Endodermal cell (in vitro differentiated cells): ENCODE results near the gene KIF1A. TPM values are rescaled to one million over a fixed set of nuclear protein-coding genes. Genes with fewer than 3 reads are reported as not detected.

ENCODE experiments used
- DNase-seq: peaks from one replicate; pipeline ENCODE4 v3.0.0-alpha.2; 2017
- H3K27ac ChIP-seq: 2 replicates; pipeline ENCODE4 v1.5.1; 2013; ENCODE audit warnings: mild to moderate bottlenecking, low read depth, low read length, moderate library complexity
- H3K27me3 ChIP-seq: 2 replicates; pipeline ENCODE4 v1.6.1; 2013; ENCODE audit warnings: mild to moderate bottlenecking, low read length, moderate library complexity; ENCODE audit not compliant: insufficient read depth, control insufficient read depth, poor library complexity, severe bottlenecking
- H3K36me3 ChIP-seq: 2 replicates; pipeline ENCODE4 v1.7.0; 2013; ENCODE audit warnings: mild to moderate bottlenecking, low read length, moderate library complexity; ENCODE audit not compliant: control insufficient read depth, insufficient read depth
- H3K4me1 ChIP-seq: one replicate; pipeline ENCODE4 v1.7.0; 2013; ENCODE audit warnings: low read length; ENCODE audit not compliant: control insufficient read depth, insufficient read depth
- H3K4me3 ChIP-seq: 2 replicates; pipeline ENCODE4 v1.5.1; 2013; ENCODE audit warnings: mild to moderate bottlenecking, low read length, moderate library complexity
- H3K9ac ChIP-seq: 2 replicates; pipeline ENCODE4 v1.6.1; 2013; ENCODE audit warnings: mild to moderate bottlenecking, low read length, moderate library complexity; ENCODE audit not compliant: poor library complexity, severe bottlenecking; ENCODE audit errors: extremely low read depth
- H3K9me3 ChIP-seq: 2 replicates; pipeline ENCODE4 v1.6.1; 2013; ENCODE audit warnings: mild to moderate bottlenecking, low read length, moderate library complexity; ENCODE audit not compliant: control insufficient read depth
- H3K27ac Mint-ChIP-seq: 2 replicates; pipeline ENCODE4 v1.8.0; 2020; ENCODE audit warnings: mixed read lengths
- H3K27me3 Mint-ChIP-seq: 2 replicates; pipeline ENCODE4 v1.8.0; 2021; ENCODE audit warnings: mild to moderate bottlenecking, mixed read lengths; ENCODE audit not compliant: insufficient read depth
- H3K36me3 Mint-ChIP-seq: 2 replicates; pipeline ENCODE4 v1.8.0; 2020; ENCODE audit warnings: low read depth, mixed read lengths
- H3K4me1 Mint-ChIP-seq: 2 replicates; pipeline ENCODE4 v1.8.0; 2020; ENCODE audit warnings: mixed read lengths
- H3K4me3 Mint-ChIP-seq: 2 replicates; pipeline ENCODE4 v1.8.0; 2020; ENCODE audit warnings: mild to moderate bottlenecking, moderate library complexity, mixed read lengths
- H3K9me3 Mint-ChIP-seq: 2 replicates; pipeline ENCODE4 v1.8.0; 2020; ENCODE audit warnings: mild to moderate bottlenecking, mixed read lengths
- WGBS, 2 experiments: methylation state at CpG; one replicate each; pipeline versions ENCODE4 v1.1.5 to v1.1.7; 2013; ENCODE audit warnings: missing lambda C conversion rate in 2 of 2, mixed read lengths in 1 of 2; ENCODE audit not compliant: insufficient coverage in 1 of 2, insufficient read length in 1 of 2; 5-methylcytosine and 5-hydroxymethylcytosine counted together
- total RNA-seq, 2 donors: library from RNA; stranded (reverse); fragmentation: NEBNext Ultra II Directional in 1 of 2; extraction: Animal tissue kit (Norgen Biotek cat#: 25700) in 1 of 2; gene quantifications; 2 replicates in 1 of 2; 3 replicates in 1 of 2; pipeline ENCODE4 v1.2.1, GENCODE V29; 2021
- TF ChIP-seq, protein P1 (sequence below): fragments of 200-600 bp; sonication (generic); conservative IDR thresholded peaks from 2 replicates; pipeline ENCODE4 v1.5.0; 2021; ENCODE audit warnings: antibody characterized with exemption, mild to moderate bottlenecking

Gene KIF1A
- total RNA-seq, 2 donors from 2014 or later: 58.8 to 83.1 TPM

DNA sequence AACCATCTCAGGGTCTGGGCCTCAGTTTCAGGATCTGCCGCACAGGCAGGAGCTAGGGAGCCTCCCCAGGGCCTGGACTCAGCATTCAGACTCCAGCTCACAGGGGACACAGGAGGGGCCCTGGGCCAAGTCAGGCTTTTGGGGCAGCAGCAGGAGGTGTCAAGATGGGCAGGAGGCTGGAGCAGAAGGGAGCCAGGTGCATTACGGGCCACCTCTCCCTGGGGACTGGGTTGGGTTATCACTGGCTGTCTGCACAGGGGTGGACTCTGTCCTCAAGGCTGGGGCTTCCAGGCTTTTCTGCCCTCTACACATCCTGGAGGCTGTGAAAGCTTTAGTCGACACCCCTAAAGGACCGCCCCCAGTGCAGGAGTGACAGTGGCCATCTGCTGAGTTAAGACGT lies 108.3 kb downstream of the KIF1A start:
- TF ChIP-seq, protein P1, sequence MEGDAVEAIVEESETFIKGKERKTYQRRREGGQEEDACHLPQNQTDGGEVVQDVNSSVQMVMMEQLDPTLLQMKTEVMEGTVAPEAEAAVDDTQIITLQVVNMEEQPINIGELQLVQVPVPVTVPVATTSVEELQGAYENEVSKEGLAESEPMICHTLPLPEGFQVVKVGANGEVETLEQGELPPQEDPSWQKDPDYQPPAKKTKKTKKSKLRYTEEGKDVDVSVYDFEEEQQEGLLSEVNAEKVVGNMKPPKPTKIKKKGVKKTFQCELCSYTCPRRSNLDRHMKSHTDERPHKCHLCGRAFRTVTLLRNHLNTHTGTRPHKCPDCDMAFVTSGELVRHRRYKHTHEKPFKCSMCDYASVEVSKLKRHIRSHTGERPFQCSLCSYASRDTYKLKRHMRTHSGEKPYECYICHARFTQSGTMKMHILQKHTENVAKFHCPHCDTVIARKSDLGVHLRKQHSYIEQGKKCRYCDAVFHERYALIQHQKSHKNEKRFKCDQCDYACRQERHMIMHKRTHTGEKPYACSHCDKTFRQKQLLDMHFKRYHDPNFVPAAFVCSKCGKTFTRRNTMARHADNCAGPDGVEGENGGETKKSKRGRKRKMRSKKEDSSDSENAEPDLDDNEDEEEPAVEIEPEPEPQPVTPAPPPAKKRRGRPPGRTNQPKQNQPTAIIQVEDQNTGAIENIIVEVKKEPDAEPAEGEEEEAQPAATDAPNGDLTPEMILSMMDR: no peak
- H3K27ac Mint-ChIP-seq: no peak overlapping the region
- H3K36me3 Mint-ChIP-seq: no peaks in the 10 kb centered on the region
- Histone ChIP-seq H3K9me3 (no peaks in the 10 kb centered on the region), H3K4me1 (no peaks in the 10 kb centered on the region), H3K9ac (no peak overlapping the region), H3K27me3 (no peaks in the 10 kb centered on the region), H3K27ac (no peak overlapping the region), H3K4me3 (no peak overlapping the region), H3K36me3 (no peaks in the 10 kb centered on the region)
- no peaks in the 10 kb centered on the region for H3K9me3 Mint-ChIP-seq
- H3K27me3 Mint-ChIP-seq: no peaks in the 10 kb centered on the region
- H3K4me1 Mint-ChIP-seq: no peaks in the 10 kb centered on the region
- WGBS, 2 experiments: 91 to 97% methylated on average over 4 to 5 of the region's 5 CpGs
- no peak overlapping the region for H3K4me3 Mint-ChIP-seq
- DNase-seq: no peak

- H3K27ac Mint-ChIP-seq: no peak overlapping the region
- H3K27me3 ChIP-seq: no peaks in the 10 kb centered on the region
- no peaks in the 10 kb centered on the region for H3K4me1 ChIP-seq
- 97 to 98% methylated on average over 7 to 9 of the region's 9 CpGs for WGBS, 2 experiments
- no peak overlapping the region for H3K4me3 ChIP-seq
- DNase-seq: no peak
- H3K9me3 ChIP-seq: no peaks in the 10 kb centered on the region
- no peaks in the 10 kb centered on the region for H3K4me1 Mint-ChIP-seq
- no peaks in the 10 kb centered on the region for H3K36me3 ChIP-seq
- no peak overlapping the region for H3K27ac ChIP-seq
- H3K9me3 Mint-ChIP-seq: no peaks in the 10 kb centered on the region
- no peak overlapping the region for H3K4me3 Mint-ChIP-seq
- no peaks in the 10 kb centered on the region for H3K27me3 Mint-ChIP-seq
- TF ChIP-seq, protein P1: no peak
- H3K9ac ChIP-seq: no peak overlapping the region
- no peaks in the 10 kb centered on the region for H3K36me3 Mint-ChIP-seq
These were observed 108.7 kb downstream of the KIF1A start for GRCh38 chr2:240711296-240711695.

DNA sequence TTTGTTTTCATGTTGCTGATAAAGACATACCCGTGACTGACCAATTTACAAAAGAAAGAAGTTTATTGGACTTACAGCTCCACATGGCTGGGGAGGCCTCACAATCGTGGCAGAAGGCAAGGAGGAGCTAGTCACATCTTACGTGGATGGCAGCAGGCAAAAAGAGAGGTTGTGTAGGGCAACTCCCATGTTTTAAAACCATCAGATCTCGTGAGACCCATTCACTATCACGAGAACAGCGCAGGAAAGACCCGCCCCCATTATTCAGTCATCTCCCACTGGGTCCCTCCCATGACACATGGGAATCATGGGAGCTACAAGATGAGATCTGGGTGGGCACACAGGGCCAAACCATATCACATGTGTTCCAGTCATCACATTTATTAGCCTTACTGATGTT lies 111.6 kb downstream of the KIF1A start:
- H3K36me3 ChIP-seq: no peaks in the 10 kb centered on the region
- Mint-ChIP-seq H3K4me1 (no peaks in the 10 kb centered on the region), H3K4me3 (no peak overlapping the region), H3K36me3 (no peaks in the 10 kb centered on the region), H3K27ac (no peak overlapping the region), H3K27me3 (peaks cover 2% of the 10 kb centered on the region), H3K9me3 (no peaks in the 10 kb centered on the region)
- H3K27me3 ChIP-seq: no peaks in the 10 kb centered on the region
- DNase-seq: no peak
- TF ChIP-seq, protein P1: no peak
- 75 to 79% methylated on average over 4 to 7 of the region's 7 CpGs for WGBS, 2 experiments
- H3K9ac ChIP-seq: no peak overlapping the region
- H3K27ac ChIP-seq: no peak overlapping the region
- H3K9me3 ChIP-seq: no peaks in the 10 kb centered on the region
- H3K4me1 ChIP-seq: no peaks in the 10 kb centered on the region
- no peak overlapping the region for H3K4me3 ChIP-seq
